Measurements from ENCODE around the gene NT5C2. TPM values are rescaled to one million over a fixed set of nuclear protein-coding genes. Genes with fewer than 3 reads are reported as not detected.
A peak's percentile ranks its signal among the peaks of the same experiment; 100 is the strongest.

The NT5C2 gene
- total and polyA plus RNA-seq, 2 experiments from 2014 or later = 52.6 to 69.0 TPM

DNA sequence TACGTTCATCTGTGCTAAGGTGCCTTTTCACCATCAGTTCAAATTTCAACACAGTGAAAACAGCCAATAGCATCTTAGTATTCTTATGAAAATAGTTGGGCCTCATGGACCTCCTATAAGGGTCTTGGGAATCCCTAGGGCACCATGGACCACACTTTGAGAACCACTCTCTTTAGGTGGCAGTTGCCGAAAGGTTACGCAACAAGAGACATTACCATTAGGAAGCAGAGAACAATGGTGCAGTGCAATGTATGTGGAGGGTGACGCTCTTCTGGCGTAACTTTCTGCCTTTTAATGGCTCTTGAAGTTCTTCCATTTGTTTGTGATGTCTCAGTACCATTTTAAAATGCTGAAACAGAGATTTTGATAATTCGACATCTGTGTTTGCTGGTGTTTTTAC is 143.8 kb downstream of the NT5C2 start:
- TF ChIP-seq EZH2 (IDR thresholded peaks at IDR 0.05; ENCODE audit: insufficient read depth, poor library complexity, severe bottlenecking) (no peak), EZH2phosphoT487 (IDR thresholded peaks at IDR 0.05; ENCODE audit: insufficient read depth, low read depth) (no peak)
- no peaks in the 10 kb centered on the region for H4K20me1 ChIP-seq (ENCODE audit: insufficient read depth)
- no peak overlapping the region for H2AFZ ChIP-seq
- H3K9me3 ChIP-seq (ENCODE audit: low read depth) = no peaks in the 10 kb centered on the region
- no peaks in the 10 kb centered on the region for H3K79me2 ChIP-seq (ENCODE audit: insufficient read depth)
- peaks cover 17% of the 10 kb centered on the region for H3F3A ChIP-seq (ENCODE audit: insufficient read depth)
- no peaks in the 10 kb centered on the region for H3K36me3 ChIP-seq (ENCODE audit: low read depth)
- no peaks in the 10 kb centered on the region for H3K27me3 ChIP-seq (replicated peaks; ENCODE audit: insufficient read depth)
- in situ Hi-C loops (cut with MboI) = no loop called here
- H3K4me3 ChIP-seq = no peak overlapping the region
- no peak for DNase-seq
- H3K4me1 ChIP-seq (ENCODE audit: insufficient read depth) = peaks cover 18% of the 10 kb centered on the region
- no peak overlapping the region for H3K9ac ChIP-seq
- 93% methylated on average over 6 of the region's 6 CpGs for WGBS, 2 experiments (ENCODE audit: low coverage in 1 of 2, low lambda C conversion rate in 2 of 2, missing lambda C conversion rate in 2 of 2)
- H3K9me2 ChIP-seq (ENCODE audit: insufficient read depth) = no peaks in the 10 kb centered on the region
- no peak overlapping the region for H3K27ac ChIP-seq
- no peak overlapping the region for H3K4me2 ChIP-seq (ENCODE audit: unreplicated experiment)

DNA sequence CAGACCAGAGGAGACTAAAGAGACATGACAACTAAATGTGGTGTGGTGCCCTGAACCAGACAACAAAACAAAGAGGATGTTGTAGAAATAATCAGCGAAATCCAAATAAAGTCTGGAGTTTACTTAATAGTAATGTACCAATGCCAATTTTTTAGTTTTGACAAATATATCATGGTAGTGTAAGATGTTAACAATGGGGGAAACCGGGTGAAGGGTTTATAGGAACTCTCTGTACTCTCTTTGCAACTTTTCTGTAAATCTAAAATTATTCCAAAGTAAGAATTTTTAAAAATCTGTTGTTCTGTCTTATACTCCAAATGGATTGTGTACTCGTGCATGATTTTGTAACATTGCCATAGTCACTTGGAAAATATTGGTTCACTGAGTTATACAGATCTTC is 145.7 kb downstream of the NT5C2 start:
- no peak overlapping the region for H3K27ac ChIP-seq
- H3K79me2 ChIP-seq (ENCODE audit: insufficient read depth) = no peaks in the 10 kb centered on the region
- TF ChIP-seq EZH2phosphoT487 (IDR thresholded peaks at IDR 0.05; ENCODE audit: insufficient read depth, low read depth) = no peak
- TF ChIP-seq EZH2 (IDR thresholded peaks at IDR 0.05; ENCODE audit: insufficient read depth, poor library complexity, severe bottlenecking) = no peak
- peaks cover 21% of the 10 kb centered on the region for H3F3A ChIP-seq (ENCODE audit: insufficient read depth)
- in situ Hi-C loops (cut with MboI) = no loop called here
- no peaks in the 10 kb centered on the region for H3K27me3 ChIP-seq (replicated peaks; ENCODE audit: insufficient read depth)
- no peak overlapping the region for H3K4me2 ChIP-seq (ENCODE audit: unreplicated experiment)
- H3K9ac ChIP-seq = no peak overlapping the region
- no peak for DNase-seq
- no peaks in the 10 kb centered on the region for H4K20me1 ChIP-seq (ENCODE audit: insufficient read depth)
- no peaks in the 10 kb centered on the region for H3K36me3 ChIP-seq (ENCODE audit: low read depth)
- 69 to 71% methylated on average over 3 of the region's 3 CpGs for WGBS, 2 experiments (ENCODE audit: low coverage in 1 of 2, low lambda C conversion rate in 2 of 2, missing lambda C conversion rate in 2 of 2)
- no peaks in the 10 kb centered on the region for H3K9me2 ChIP-seq (ENCODE audit: insufficient read depth)
- peaks cover 20% of the 10 kb centered on the region for H3K4me1 ChIP-seq (ENCODE audit: insufficient read depth)
- no peak overlapping the region for H3K4me3 ChIP-seq
- H3K9me3 ChIP-seq (ENCODE audit: low read depth) = no peaks in the 10 kb centered on the region
- no peak overlapping the region for H2AFZ ChIP-seq

DNA sequence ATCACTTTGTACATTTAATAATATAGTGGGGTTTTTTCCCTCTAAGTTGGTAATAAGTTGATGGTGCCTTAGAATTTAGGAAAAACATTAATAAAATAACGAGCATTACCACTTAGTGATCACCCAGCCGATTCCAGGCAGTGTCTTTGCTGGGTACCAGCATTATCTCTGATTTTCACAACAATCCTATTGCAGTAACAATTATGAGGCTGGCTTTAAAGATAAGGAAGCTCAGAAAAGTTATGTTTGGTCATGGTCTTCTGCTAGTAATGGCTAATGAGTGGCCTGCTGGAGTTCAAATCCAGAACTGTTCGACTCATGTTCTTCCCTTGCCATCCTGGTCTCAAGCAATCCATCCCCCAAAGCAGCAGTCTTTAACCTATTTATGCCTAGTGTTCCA is 147.1 kb downstream of the NT5C2 start:
- Histone ChIP-seq H3K27ac (peak overlapping the region; percentile 71; the same call in 1 of the 2 replicates), H3K9me3 (ENCODE audit: low read depth) (no peaks in the 10 kb centered on the region), H3K27me3 (replicated peaks; ENCODE audit: insufficient read depth) (no peaks in the 10 kb centered on the region), H3K36me3 (ENCODE audit: low read depth) (no peaks in the 10 kb centered on the region), H3F3A (ENCODE audit: insufficient read depth) (peaks cover 21% of the 10 kb centered on the region), H3K79me2 (ENCODE audit: insufficient read depth) (no peaks in the 10 kb centered on the region), H3K4me1 (ENCODE audit: insufficient read depth) (peaks cover 20% of the 10 kb centered on the region), H3K9me2 (ENCODE audit: insufficient read depth) (no peaks in the 10 kb centered on the region), H3K4me2 (ENCODE audit: unreplicated experiment) (no peak overlapping the region), H2AFZ (no peak overlapping the region), H3K4me3 (no peak overlapping the region), H4K20me1 (ENCODE audit: insufficient read depth) (no peaks in the 10 kb centered on the region), H3K9ac (no peak overlapping the region)
- TF ChIP-seq EZH2phosphoT487 (IDR thresholded peaks at IDR 0.05; ENCODE audit: insufficient read depth, low read depth) = no peak
- TF ChIP-seq EZH2 (IDR thresholded peaks at IDR 0.05; ENCODE audit: insufficient read depth, poor library complexity, severe bottlenecking) = no peak
- in situ Hi-C loops (cut with MboI) = no loop called here
- no peak for DNase-seq
- 71 to 81% methylated on average over 3 of the region's 3 CpGs for WGBS, 2 experiments (ENCODE audit: low coverage in 1 of 2, low lambda C conversion rate in 2 of 2, missing lambda C conversion rate in 2 of 2)

DNA sequence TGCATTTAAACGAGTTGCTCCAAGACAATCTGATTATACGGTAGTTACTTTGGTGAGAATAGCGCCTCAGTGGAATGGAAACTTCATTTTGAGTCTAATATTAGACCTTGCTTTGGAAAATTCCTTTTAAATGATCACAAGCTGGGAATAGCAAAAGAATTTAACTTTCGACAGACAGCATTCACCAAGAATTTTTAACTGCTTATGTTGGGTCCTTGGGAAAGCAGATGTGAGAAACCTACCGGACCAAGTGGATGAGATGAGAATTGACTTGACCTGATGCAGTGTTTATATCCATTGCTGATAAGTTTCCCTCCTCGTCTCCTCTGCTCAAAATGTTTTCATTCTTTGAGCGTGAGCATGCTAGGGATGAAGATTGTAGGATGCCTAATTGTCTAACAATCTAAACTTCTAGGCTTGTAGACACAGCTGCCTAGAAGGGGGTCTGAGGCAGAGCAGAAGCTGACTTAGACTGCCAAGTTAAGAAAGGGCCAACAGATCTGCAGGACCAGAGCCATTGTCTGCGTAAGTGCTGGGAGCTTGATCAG is 148.1 kb downstream of the NT5C2 start:
- in situ Hi-C loops (cut with MboI) = no loop called here
- H3K27me3 ChIP-seq (replicated peaks; ENCODE audit: insufficient read depth) = no peaks in the 10 kb centered on the region
- H3K9me2 ChIP-seq (ENCODE audit: insufficient read depth) = no peaks in the 10 kb centered on the region
- 22 to 26% methylated on average over 8 of the region's 8 CpGs for WGBS, 2 experiments (ENCODE audit: low coverage in 1 of 2, low lambda C conversion rate in 2 of 2, missing lambda C conversion rate in 2 of 2)
- no peaks in the 10 kb centered on the region for H3K9me3 ChIP-seq (ENCODE audit: low read depth)
- H3K4me3 ChIP-seq = peak overlapping the region; percentile 47
- no peak for TF ChIP-seq EZH2phosphoT487 (IDR thresholded peaks at IDR 0.05; ENCODE audit: insufficient read depth, low read depth)
- TF ChIP-seq EZH2 (IDR thresholded peaks at IDR 0.05; ENCODE audit: insufficient read depth, poor library complexity, severe bottlenecking) = no peak
- H3K36me3 ChIP-seq (ENCODE audit: low read depth) = no peaks in the 10 kb centered on the region
- H3K4me2 ChIP-seq (ENCODE audit: unreplicated experiment) = peak overlapping the region; percentile 67
- H3F3A ChIP-seq (ENCODE audit: insufficient read depth) = peaks cover 21% of the 10 kb centered on the region
- H3K79me2 ChIP-seq (ENCODE audit: insufficient read depth) = no peaks in the 10 kb centered on the region
- peak overlapping the region; percentile 64 for H2AFZ ChIP-seq
- peaks cover 20% of the 10 kb centered on the region for H3K4me1 ChIP-seq (ENCODE audit: insufficient read depth)
- H4K20me1 ChIP-seq (ENCODE audit: insufficient read depth) = no peaks in the 10 kb centered on the region
- peak; percentile 67 for DNase-seq
- peak overlapping the region; percentile 71 for H3K27ac ChIP-seq
- peak overlapping the region; percentile 42 for H3K9ac ChIP-seq

DNA sequence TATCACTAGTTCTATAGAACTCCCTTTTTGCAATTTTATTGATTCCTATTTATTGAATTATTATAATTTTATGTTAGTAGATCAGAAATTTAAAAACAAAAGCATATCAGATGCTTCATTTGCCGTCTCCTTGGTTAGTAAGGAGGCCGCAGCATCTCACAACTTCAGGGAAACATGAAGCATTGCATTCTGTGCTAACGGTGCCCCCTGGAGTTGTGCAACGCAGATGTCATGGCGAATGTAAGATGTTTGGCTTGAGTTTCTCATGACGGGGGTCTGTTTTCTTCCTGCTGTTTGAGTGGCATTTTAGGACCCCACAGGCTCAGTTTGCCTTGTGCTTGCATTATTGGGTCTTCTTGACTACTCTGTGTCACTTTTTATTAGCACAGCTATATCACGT is 150.2 kb downstream of the NT5C2 start:
- WGBS, 2 experiments (ENCODE audit: low coverage in 1 of 2, low lambda C conversion rate in 2 of 2, missing lambda C conversion rate in 2 of 2) = 75 to 80% methylated on average over 7 of the region's 7 CpGs
- Histone ChIP-seq H3K9me3 (ENCODE audit: low read depth) (no peaks in the 10 kb centered on the region), H3K79me2 (ENCODE audit: insufficient read depth) (no peaks in the 10 kb centered on the region), H3K4me2 (ENCODE audit: unreplicated experiment) (no peak overlapping the region), H2AFZ (no peak overlapping the region), H3K27ac (no peak overlapping the region), H3K9me2 (ENCODE audit: insufficient read depth) (no peaks in the 10 kb centered on the region), H3K4me3 (no peak overlapping the region), H4K20me1 (ENCODE audit: insufficient read depth) (no peaks in the 10 kb centered on the region), H3K27me3 (replicated peaks; ENCODE audit: insufficient read depth) (no peaks in the 10 kb centered on the region), H3K9ac (no peak overlapping the region), H3K36me3 (ENCODE audit: low read depth) (no peaks in the 10 kb centered on the region), H3F3A (ENCODE audit: insufficient read depth) (peaks cover 21% of the 10 kb centered on the region), H3K4me1 (ENCODE audit: insufficient read depth) (peaks cover 20% of the 10 kb centered on the region)
- TF ChIP-seq EZH2phosphoT487 (IDR thresholded peaks at IDR 0.05; ENCODE audit: insufficient read depth, low read depth) = no peak
- no peak for TF ChIP-seq EZH2 (IDR thresholded peaks at IDR 0.05; ENCODE audit: insufficient read depth, poor library complexity, severe bottlenecking)
- in situ Hi-C loops (cut with MboI) = no loop called here
- no peak for DNase-seq

Measured in GM23248 (cell line).